GM18907 (cell line): Measurements from ENCODE around the gene RBMS1.
A peak's percentile ranks its signal among the peaks of the same experiment; 100 is the strongest.

Experiments
- ATAC-seq: cut with Tn5 transposase; IDR thresholded peaks from one replicate; pipeline ENCODE4 v1.9.1; 2021; ENCODE audit warnings: mild to moderate bottlenecking, moderate library complexity; ENCODE audit not compliant: unreplicated experiment

RBMS1 gene

GRCh38 chr2:160493227-160494028 is at the start of gene RBMS1:
Gene RBMS1 (minus strand): TSS chr2:160493807. CDS start chr2:160493363, 444 bp downstream.
- no peak for ATAC-seq

GRCh38 chr2:160541745-160542144 is 48.1 kb upstream of the RBMS1 start:
- ATAC-seq = no peak

GRCh38 chr2:160538559-160539355 is 45.1 kb upstream of the RBMS1 start:
- no peak for ATAC-seq

- ATAC-seq = no peak
These were observed 44.5 kb upstream of the RBMS1 start for GRCh38 chr2:160538115-160538514.

GRCh38 chr2:160534996-160535395 is 41.4 kb upstream of the RBMS1 start:
- no peak for ATAC-seq

GRCh38 chr2:160534249-160534648 is 40.6 kb upstream of the RBMS1 start:
- ATAC-seq = no peak

GRCh38 chr2:160533482-160533881 is 39.9 kb upstream of the RBMS1 start:
- no peak for ATAC-seq

- no peak for ATAC-seq
These were observed 38.8 kb upstream of the RBMS1 start for GRCh38 chr2:160532388-160532787.

GRCh38 chr2:160522951-160523710 is 29.5 kb upstream of the RBMS1 start:
- ATAC-seq = no peak

GRCh38 chr2:160517731-160518130 is 24.1 kb upstream of the RBMS1 start:
- no peak for ATAC-seq

- ATAC-seq = peak; percentile 48
These were observed 23.1 kb upstream of the RBMS1 start for GRCh38 chr2:160516547-160517365.

- ATAC-seq = no peak
These were observed 21.5 kb upstream of the RBMS1 start for GRCh38 chr2:160515120-160515519.

- ATAC-seq = no peak
These were observed 19.5 kb upstream of the RBMS1 start for GRCh38 chr2:160513120-160513519.

GRCh38 chr2:160512491-160512890 is 18.9 kb upstream of the RBMS1 start:
- no peak for ATAC-seq

GRCh38 chr2:160510617-160511016 is 17.0 kb upstream of the RBMS1 start:
- no peak for ATAC-seq

- no peak for ATAC-seq
These were observed 15.4 kb upstream of the RBMS1 start for GRCh38 chr2:160509016-160509415.

GRCh38 chr2:160507464-160507863 is 13.9 kb upstream of the RBMS1 start:
- ATAC-seq = no peak

GRCh38 chr2:160507046-160507407 is 13.4 kb upstream of the RBMS1 start:
- ATAC-seq = no peak

- ATAC-seq = no peak
These were observed 12.9 kb upstream of the RBMS1 start for GRCh38 chr2:160506371-160507045.

GRCh38 chr2:160505256-160505655 is 11.6 kb upstream of the RBMS1 start:
- no peak for ATAC-seq
